Suppressor macrophage (primary cell): ENCODE measurements around the gene SLC26A11.
"Not testable (repeated sequence)": the region's sequence is repeated elsewhere in the genome, so short reads cannot be mapped to it uniquely, and the experiment has no call there.

Experiments used
- DNase-seq, 4 experiments: peaks; one replicate each; pipeline ENCODE4 v3.0.0-alpha.2; 2020 to 2022

The SLC26A11 gene

GRCh38 chr17:80262775-80263244, 42.6 kb downstream of the SLC26A11 start:
- DNase-seq: no peak

GRCh38 chr17:80263253-80264204, 43.3 kb downstream of the SLC26A11 start:
- peak; percentile 87 to 94 (median 91) for DNase-seq

- DNase-seq: peak in 3 of 4 experiments; percentile 29 to 63 (median 42)
Observed at GRCh38 chr17:80264205-80265075, 44.2 kb downstream of the SLC26A11 start.

- no peak for DNase-seq
Observed at GRCh38 chr17:80265205-80266068, 45.2 kb downstream of the SLC26A11 start.

- no peak for DNase-seq
Observed at GRCh38 chr17:80267391-80267790, 47.2 kb downstream of the SLC26A11 start.

- DNase-seq: no peak
Observed at GRCh38 chr17:80268427-80268826, 48.2 kb downstream of the SLC26A11 start.

- DNase-seq: no peak
Observed at GRCh38 chr17:80269405-80269807, 49.2 kb downstream of the SLC26A11 start.

GRCh38 chr17:80270104-80270503, 49.9 kb downstream of the SLC26A11 start:
- no peak for DNase-seq

GRCh38 chr17:80270836-80271235, 50.6 kb downstream of the SLC26A11 start:
- DNase-seq: peak in 2 of 4 experiments; percentile 38 to 54

GRCh38 chr17:80272366-80272765, 52.1 kb downstream of the SLC26A11 start:
- DNase-seq: no peak

GRCh38 chr17:80274331-80274730, 54.1 kb downstream of the SLC26A11 start:
- DNase-seq: no peak

GRCh38 chr17:80274871-80275449, 54.7 kb downstream of the SLC26A11 start:
- DNase-seq: no peak

- not testable (repeated sequence) for DNase-seq
Observed at GRCh38 chr17:80275857-80276256, 55.6 kb downstream of the SLC26A11 start.

- no peak for DNase-seq
Observed at GRCh38 chr17:80277751-80278671, 57.8 kb downstream of the SLC26A11 start.

GRCh38 chr17:80279895-80280294, 59.7 kb downstream of the SLC26A11 start:
- DNase-seq: peak in 1 of 4 experiments; percentile 87

GRCh38 chr17:80281516-80281915, 61.3 kb downstream of the SLC26A11 start:
- DNase-seq: no peak

- no peak for DNase-seq
Observed at GRCh38 chr17:80283116-80283852, 63.1 kb downstream of the SLC26A11 start.

- DNase-seq: peak in 3 of 4 experiments; percentile 11 to 63 (median 41)
Observed at GRCh38 chr17:80284631-80285030, 64.4 kb downstream of the SLC26A11 start.

GRCh38 chr17:80285237-80285920, 65.2 kb downstream of the SLC26A11 start:
- peak in 2 of 4 experiments; percentile 31 to 42 for DNase-seq
